Neural progenitor cell (in vitro differentiated cells): ENCODE results near the gene CD55. TPM values are rescaled to one million over a fixed set of nuclear protein-coding genes. Genes with fewer than 3 reads are reported as not detected.

Experiments
- DNase-seq: peaks from one replicate; pipeline ENCODE4 v3.0.0-alpha.2; 2016; ENCODE audit warnings: low spot score
- H2AFZ ChIP-seq: fragments of 200-600 bp; sonication (generic); replicated peaks from 2 replicates; pipeline ENCODE4 v1.6.1; 2016; ENCODE audit warnings: antibody characterized with exemption
- H3F3A ChIP-seq: fragments of 200-600 bp; sonication (generic); 2 replicates; pipeline ENCODE4 v1.6.1; 2016; ENCODE audit warnings: antibody characterized with exemption, low read depth
- H3K27ac ChIP-seq: fragments of 200-600 bp; sonication (generic); 2 replicates; pipeline ENCODE4 v1.5.1; 2016; ENCODE audit warnings: mild to moderate bottlenecking
- H3K27me3 ChIP-seq: fragments of 200-600 bp; sonication (generic); 2 replicates; pipeline ENCODE4 v1.6.1; 2016; ENCODE audit warnings: mild to moderate bottlenecking, moderate library complexity
- H3K36me3 ChIP-seq: fragments of 200-600 bp; sonication (generic); 2 replicates; pipeline ENCODE4 v1.5.1; 2016
- H3K4me1 ChIP-seq: fragments of 200-600 bp; sonication (generic); 2 replicates; pipeline ENCODE4 v1.6.1; 2016; ENCODE audit warnings: mixed run types
- H3K4me2 ChIP-seq: fragments of 200-600 bp; sonication (generic); 2 replicates; pipeline ENCODE4 v1.6.1; 2016
- H3K4me3 ChIP-seq: fragments of 200-600 bp; sonication (generic); 2 replicates; pipeline ENCODE4 v1.5.1; 2016
- H3K79me2 ChIP-seq: fragments of 200-600 bp; sonication (generic); 2 replicates; pipeline ENCODE4 v1.6.1; 2016; ENCODE audit warnings: low read depth
- H3K9ac ChIP-seq: fragments of 200-600 bp; sonication (generic); 2 replicates; pipeline ENCODE4 v1.6.1; 2016
- H3K9me3 ChIP-seq: fragments of 200-600 bp; sonication (generic); 2 replicates; pipeline ENCODE4 v1.5.1; 2016; ENCODE audit warnings: low read depth
- H4K20me1 ChIP-seq: fragments of 200-600 bp; sonication (generic); 2 replicates; pipeline ENCODE4 v1.6.1; 2016; ENCODE audit warnings: low read depth
- H3K27ac Mint-ChIP-seq: 3 replicates; pipeline ENCODE4 v1.8.0; 2021; ENCODE audit warnings: mixed read lengths
- H3K27me3 Mint-ChIP-seq: 2 replicates; pipeline ENCODE4 v1.8.0; 2022; ENCODE audit warnings: low read depth, mild to moderate bottlenecking, inconsistent platforms, moderate library complexity, mixed read lengths; ENCODE audit not compliant: insufficient read depth
- H3K36me3 Mint-ChIP-seq: 3 replicates; pipeline ENCODE4 v1.8.0; 2021; ENCODE audit warnings: mixed read lengths
- H3K4me1 Mint-ChIP-seq: 3 replicates; pipeline ENCODE4 v1.8.0; 2021; ENCODE audit warnings: mixed read lengths
- H3K4me3 Mint-ChIP-seq: 3 replicates; pipeline ENCODE4 v1.8.0; 2021; ENCODE audit warnings: mild to moderate bottlenecking, moderate library complexity, mixed read lengths
- H3K9me3 Mint-ChIP-seq: 3 replicates; pipeline ENCODE4 v1.8.0; 2020; ENCODE audit warnings: mixed read lengths
- EZH2 ChIP-seq: fragments of 200-600 bp; sonication (generic); IDR thresholded peaks from 2 replicates; pipeline ENCODE4 v1.6.1; 2017; ENCODE audit warnings: antibody characterized with exemption, mild to moderate bottlenecking, moderate library complexity
- EZH2phosphoT487 ChIP-seq: fragments of 200-600 bp; sonication (generic); IDR thresholded peaks from 2 replicates; pipeline ENCODE4 v1.6.1; 2017; ENCODE audit warnings: antibody characterized with exemption
- total RNA-seq: library from RNA; depleted of rRNA; stranded (reverse); fragments of >200 nt; gene quantifications from 2 replicates; pipeline ENCODE4 v1.2.3, GENCODE V29; 2015; ENCODE audit warnings: low replicate concordance
- TF ChIP-seq, protein P1 (sequence below): fragments of 200-600 bp; sonication (generic); IDR thresholded peaks from 2 replicates; pipeline ENCODE4 v1.5.1; 2017; ENCODE audit warnings: antibody characterized with exemption, mild to moderate bottlenecking

Gene CD55
- total RNA-seq, 1 donor from 2014 or later: 11.5 TPM

DNA sequence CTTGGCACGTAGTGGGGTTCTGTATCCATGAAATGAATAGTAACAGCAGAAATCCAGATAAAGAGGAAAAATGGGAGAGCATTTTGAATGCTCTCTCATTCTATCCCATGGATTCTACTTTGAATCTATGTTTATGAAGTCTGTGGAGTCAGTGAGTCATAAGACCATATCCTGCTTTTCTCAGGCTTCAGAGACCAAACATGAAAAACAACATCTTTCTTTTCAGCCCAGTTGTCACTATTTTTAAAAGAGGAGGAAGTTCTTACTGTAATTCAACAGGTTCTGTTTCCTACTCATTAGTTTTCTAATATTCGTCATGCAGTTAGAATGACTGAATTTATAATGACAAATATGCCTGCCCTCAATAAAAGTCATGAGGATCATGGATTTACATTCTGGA is 39.4 kb upstream of the CD55 start:
- H3K4me1 Mint-ChIP-seq: no peaks in the 10 kb centered on the region
- H3K4me3 Mint-ChIP-seq: no peak overlapping the region
- no peak overlapping the region for H3K27ac ChIP-seq
- TF ChIP-seq EZH2phosphoT487 (no peak), EZH2 (no peak)
- TF ChIP-seq, protein P1, sequence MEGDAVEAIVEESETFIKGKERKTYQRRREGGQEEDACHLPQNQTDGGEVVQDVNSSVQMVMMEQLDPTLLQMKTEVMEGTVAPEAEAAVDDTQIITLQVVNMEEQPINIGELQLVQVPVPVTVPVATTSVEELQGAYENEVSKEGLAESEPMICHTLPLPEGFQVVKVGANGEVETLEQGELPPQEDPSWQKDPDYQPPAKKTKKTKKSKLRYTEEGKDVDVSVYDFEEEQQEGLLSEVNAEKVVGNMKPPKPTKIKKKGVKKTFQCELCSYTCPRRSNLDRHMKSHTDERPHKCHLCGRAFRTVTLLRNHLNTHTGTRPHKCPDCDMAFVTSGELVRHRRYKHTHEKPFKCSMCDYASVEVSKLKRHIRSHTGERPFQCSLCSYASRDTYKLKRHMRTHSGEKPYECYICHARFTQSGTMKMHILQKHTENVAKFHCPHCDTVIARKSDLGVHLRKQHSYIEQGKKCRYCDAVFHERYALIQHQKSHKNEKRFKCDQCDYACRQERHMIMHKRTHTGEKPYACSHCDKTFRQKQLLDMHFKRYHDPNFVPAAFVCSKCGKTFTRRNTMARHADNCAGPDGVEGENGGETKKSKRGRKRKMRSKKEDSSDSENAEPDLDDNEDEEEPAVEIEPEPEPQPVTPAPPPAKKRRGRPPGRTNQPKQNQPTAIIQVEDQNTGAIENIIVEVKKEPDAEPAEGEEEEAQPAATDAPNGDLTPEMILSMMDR: no peak
- H4K20me1 ChIP-seq: no peaks in the 10 kb centered on the region
- H3K36me3 Mint-ChIP-seq: no peaks in the 10 kb centered on the region
- H2AFZ ChIP-seq: no peak overlapping the region
- no peaks in the 10 kb centered on the region for H3K36me3 ChIP-seq
- no peaks in the 10 kb centered on the region for H3K9me3 ChIP-seq
- H3K4me2 ChIP-seq: no peak overlapping the region
- H3K27ac Mint-ChIP-seq: no peak overlapping the region
- no peaks in the 10 kb centered on the region for H3K9me3 Mint-ChIP-seq
- H3K27me3 ChIP-seq: no peaks in the 10 kb centered on the region
- H3K79me2 ChIP-seq: no peaks in the 10 kb centered on the region
- H3F3A ChIP-seq: no peaks in the 10 kb centered on the region
- no peak for DNase-seq
- no peak overlapping the region for H3K9ac ChIP-seq
- no peak overlapping the region for H3K4me3 ChIP-seq
- H3K4me1 ChIP-seq: no peaks in the 10 kb centered on the region
- no peaks in the 10 kb centered on the region for H3K27me3 Mint-ChIP-seq

- Mint-ChIP-seq H3K27ac (no peak overlapping the region), H3K4me3 (no peak overlapping the region), H3K27me3 (no peaks in the 10 kb centered on the region), H3K36me3 (no peaks in the 10 kb centered on the region), H3K9me3 (no peaks in the 10 kb centered on the region), H3K4me1 (no peaks in the 10 kb centered on the region)
- no peaks in the 10 kb centered on the region for H3K36me3 ChIP-seq
- no peaks in the 10 kb centered on the region for H3K9me3 ChIP-seq
- no peak overlapping the region for H3K9ac ChIP-seq
- no peak overlapping the region for H3K4me2 ChIP-seq
- no peaks in the 10 kb centered on the region for H3K4me1 ChIP-seq
- H3K79me2 ChIP-seq: no peaks in the 10 kb centered on the region
- TF ChIP-seq, protein P1: no peak
- no peak for TF ChIP-seq EZH2
- no peak for TF ChIP-seq EZH2phosphoT487
- no peak for DNase-seq
- H3K27ac ChIP-seq: no peak overlapping the region
- H2AFZ ChIP-seq: no peak overlapping the region
- H4K20me1 ChIP-seq: no peaks in the 10 kb centered on the region
- H3K27me3 ChIP-seq: no peaks in the 10 kb centered on the region
- H3K4me3 ChIP-seq: no peak overlapping the region
- H3F3A ChIP-seq: no peaks in the 10 kb centered on the region
These were observed 38.7 kb upstream of the CD55 start for GRCh38 chr1:207282496-207283380.

- Mint-ChIP-seq H3K36me3 (no peaks in the 10 kb centered on the region), H3K9me3 (no peaks in the 10 kb centered on the region), H3K4me3 (no peak overlapping the region), H3K4me1 (peaks cover 4% of the 10 kb centered on the region), H3K27ac (no peak overlapping the region), H3K27me3 (no peaks in the 10 kb centered on the region)
- no peak for DNase-seq
- no peaks in the 10 kb centered on the region for H4K20me1 ChIP-seq
- no peaks in the 10 kb centered on the region for H3K79me2 ChIP-seq
- no peaks in the 10 kb centered on the region for H3K27me3 ChIP-seq
- H3K4me3 ChIP-seq: no peak overlapping the region
- H3K4me1 ChIP-seq: no peaks in the 10 kb centered on the region
- no peak overlapping the region for H3K27ac ChIP-seq
- H2AFZ ChIP-seq: no peak overlapping the region
- H3K36me3 ChIP-seq: no peaks in the 10 kb centered on the region
- no peak overlapping the region for H3K9ac ChIP-seq
- no peaks in the 10 kb centered on the region for H3F3A ChIP-seq
- H3K9me3 ChIP-seq: no peaks in the 10 kb centered on the region
- TF ChIP-seq EZH2: no peak
- TF ChIP-seq, protein P1: no peak
- TF ChIP-seq EZH2phosphoT487: no peak
- H3K4me2 ChIP-seq: no peak overlapping the region
These were observed 38.1 kb upstream of the CD55 start for GRCh38 chr1:207283421-207283820.
